GM12874 (cell line): ENCODE data around the gene ZNF235.

Experiments used
- TF ChIP-seq, protein P1 (sequence below): IDR thresholded peaks from 2 replicates; pipeline ENCODE4 v1.5.1; 2011; ENCODE audit warnings: low read depth, mild to moderate bottlenecking, control low read depth, low read length, moderate library complexity; ENCODE audit not compliant: insufficient read depth

Gene ZNF235

DNA sequence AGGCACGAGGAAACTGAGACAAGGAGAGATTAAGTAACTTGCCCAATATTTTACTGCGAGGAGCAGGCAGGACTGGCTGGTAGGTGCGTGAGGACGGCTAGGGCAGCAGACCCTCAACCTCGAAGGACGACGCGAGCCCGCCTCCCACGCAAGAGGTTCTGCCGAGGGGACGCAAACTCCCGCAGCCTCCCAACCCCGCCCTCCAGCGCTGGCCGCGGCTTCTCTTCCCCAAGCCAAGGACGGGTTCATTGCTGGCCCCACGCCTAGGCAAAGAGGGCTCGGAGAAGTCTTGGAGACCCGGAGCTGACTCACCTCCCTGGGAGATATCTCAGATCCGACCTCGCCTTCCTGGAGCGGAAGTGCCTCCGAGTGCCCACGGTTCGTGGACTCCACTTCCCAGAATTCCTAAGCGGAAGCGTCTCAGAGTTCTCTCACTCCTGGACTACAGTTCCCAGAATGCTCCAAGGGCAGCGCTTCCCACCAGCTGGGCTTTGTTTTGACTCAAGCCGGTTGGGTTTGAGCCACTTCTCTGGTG lies at the start of gene ZNF235:
Gene ZNF235, minus strand, starts transcription at position 367 of the 535 bp plus-strand sequence. CDS start 1,621 bp downstream, outside the sequence.
- TF ChIP-seq, protein P1, sequence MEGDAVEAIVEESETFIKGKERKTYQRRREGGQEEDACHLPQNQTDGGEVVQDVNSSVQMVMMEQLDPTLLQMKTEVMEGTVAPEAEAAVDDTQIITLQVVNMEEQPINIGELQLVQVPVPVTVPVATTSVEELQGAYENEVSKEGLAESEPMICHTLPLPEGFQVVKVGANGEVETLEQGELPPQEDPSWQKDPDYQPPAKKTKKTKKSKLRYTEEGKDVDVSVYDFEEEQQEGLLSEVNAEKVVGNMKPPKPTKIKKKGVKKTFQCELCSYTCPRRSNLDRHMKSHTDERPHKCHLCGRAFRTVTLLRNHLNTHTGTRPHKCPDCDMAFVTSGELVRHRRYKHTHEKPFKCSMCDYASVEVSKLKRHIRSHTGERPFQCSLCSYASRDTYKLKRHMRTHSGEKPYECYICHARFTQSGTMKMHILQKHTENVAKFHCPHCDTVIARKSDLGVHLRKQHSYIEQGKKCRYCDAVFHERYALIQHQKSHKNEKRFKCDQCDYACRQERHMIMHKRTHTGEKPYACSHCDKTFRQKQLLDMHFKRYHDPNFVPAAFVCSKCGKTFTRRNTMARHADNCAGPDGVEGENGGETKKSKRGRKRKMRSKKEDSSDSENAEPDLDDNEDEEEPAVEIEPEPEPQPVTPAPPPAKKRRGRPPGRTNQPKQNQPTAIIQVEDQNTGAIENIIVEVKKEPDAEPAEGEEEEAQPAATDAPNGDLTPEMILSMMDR: no peak

DNA sequence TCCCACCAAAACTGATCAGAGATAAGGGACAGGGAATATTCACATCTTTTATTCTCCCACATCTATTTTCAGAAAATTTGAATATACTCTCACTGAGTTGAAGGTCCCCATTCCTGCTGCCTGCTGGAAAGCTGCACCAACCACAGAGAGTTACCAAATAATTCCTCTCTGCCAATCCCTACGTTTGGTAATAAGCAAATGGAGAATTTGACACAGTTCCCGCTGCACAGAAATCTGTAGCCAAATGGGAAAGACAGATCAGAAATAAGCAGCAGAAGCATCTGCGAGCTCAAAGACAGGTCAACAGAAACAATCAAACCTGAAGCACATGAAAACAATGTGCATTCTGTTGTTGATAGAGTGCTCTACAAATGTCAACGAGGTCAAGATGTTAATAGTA lies 41.7 kb upstream of the ZNF235 start:
- TF ChIP-seq, protein P1: no peak

DNA sequence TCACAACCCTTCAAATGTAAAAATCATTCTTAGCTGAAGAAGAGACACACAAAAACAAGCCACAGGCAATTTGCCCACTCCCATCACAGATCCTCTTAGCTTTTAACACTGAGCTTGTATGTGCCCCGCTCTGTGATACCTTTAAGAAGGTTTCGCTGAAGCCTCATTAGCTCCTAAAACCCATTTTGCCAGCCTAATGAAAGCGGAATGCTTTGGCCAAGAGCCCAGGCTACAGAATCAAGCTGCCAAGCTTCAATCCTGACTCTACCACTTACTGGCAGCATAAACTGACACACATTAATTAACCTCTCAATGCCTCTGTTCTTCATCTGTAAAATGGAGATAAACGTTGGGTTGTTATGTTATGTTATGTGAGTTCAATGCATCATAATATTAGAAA lies 41.1 kb upstream of the ZNF235 start:
- TF ChIP-seq, protein P1: no peak

DNA sequence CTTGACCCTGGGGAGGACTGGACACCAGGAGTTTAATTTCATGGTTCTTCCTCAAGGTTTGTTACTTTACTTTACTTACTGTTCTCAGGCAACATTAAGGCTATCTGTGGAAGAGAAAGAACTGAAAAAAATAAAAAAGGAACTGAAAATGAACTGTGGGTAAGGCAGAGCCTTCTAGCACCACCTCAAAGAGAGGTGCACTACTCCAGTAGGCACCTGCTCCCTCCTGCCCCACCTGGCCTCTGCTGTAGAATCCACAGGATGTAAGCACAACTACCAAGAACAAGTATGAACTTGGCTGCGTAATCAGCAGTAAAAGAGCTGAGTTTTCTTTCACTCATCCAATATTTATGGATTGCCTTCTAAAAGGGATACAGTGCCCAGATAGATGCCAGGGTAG lies 39.4 kb upstream of the ZNF235 start:
- TF ChIP-seq, protein P1: no peak

DNA sequence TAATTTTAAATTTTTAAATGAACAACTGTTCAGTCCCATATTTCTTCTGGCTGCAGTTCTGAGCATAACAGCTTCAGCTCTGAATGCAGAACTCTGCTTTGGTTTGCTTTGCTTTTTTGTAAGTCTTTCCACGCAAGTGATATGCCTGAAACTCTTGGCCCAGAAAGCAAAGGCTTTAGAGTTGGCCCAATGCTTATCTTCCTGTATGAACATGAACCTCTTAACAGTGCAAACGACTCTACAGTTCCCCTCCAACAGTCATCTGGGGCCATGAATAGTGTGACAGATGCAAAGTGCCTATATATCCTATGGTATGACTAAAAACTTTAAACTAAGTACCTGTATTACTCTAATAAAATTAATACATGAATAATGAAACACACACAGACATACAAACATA lies 37.0 kb upstream of the ZNF235 start:
- TF ChIP-seq, protein P1: no peak

DNA sequence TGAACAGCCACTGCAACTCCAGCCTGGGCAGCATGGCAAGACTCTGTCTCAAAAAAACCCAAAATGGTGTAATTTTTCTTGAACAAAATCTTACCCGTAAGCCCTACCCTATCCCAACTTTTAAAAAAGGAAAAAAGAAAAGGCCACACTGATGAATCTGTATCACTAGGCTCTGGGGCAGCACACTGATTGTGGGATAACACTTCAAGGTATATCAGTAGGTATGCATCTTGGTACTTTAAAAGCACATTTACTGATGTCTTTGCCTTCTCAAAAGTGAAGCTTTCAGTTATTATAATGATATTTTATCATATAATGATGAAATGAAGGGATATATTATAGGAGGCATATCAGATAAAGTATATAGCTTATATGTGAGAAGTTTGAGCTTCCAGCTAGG lies 27.3 kb upstream of the ZNF235 start:
- TF ChIP-seq, protein P1: no peak

DNA sequence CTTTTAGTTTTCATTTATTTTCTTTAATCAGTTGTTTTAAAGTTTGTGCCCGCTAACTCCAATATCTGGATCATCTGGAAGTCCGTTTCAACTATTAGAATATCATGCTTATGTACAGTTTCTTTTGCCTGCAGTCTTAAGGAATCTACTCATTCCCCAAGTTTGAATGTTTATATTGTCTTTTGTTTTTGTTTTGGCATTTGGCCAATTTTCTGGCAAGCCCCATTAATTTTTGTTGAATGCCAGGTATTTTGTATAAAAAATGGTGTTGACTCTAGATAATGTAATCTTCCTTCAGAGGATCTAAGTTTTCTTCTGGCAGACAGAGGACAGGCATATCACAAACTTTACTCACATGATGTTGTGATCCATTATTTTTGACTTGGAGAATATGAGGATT lies 11.1 kb upstream of the ZNF235 start:
- TF ChIP-seq, protein P1: no peak
